ENCODE measurements around the gene DLGAP1. TPM values are rescaled to one million over a fixed set of nuclear protein-coding genes. Genes with fewer than 3 reads are reported as not detected.

DLGAP1 gene
- total and polyA plus RNA-seq, 2 of the 13 experiments (the other 11 are each of a cell fraction or from before 2014, with no cell fraction given), result 0.01 TPM; not detected in 1

DNA sequence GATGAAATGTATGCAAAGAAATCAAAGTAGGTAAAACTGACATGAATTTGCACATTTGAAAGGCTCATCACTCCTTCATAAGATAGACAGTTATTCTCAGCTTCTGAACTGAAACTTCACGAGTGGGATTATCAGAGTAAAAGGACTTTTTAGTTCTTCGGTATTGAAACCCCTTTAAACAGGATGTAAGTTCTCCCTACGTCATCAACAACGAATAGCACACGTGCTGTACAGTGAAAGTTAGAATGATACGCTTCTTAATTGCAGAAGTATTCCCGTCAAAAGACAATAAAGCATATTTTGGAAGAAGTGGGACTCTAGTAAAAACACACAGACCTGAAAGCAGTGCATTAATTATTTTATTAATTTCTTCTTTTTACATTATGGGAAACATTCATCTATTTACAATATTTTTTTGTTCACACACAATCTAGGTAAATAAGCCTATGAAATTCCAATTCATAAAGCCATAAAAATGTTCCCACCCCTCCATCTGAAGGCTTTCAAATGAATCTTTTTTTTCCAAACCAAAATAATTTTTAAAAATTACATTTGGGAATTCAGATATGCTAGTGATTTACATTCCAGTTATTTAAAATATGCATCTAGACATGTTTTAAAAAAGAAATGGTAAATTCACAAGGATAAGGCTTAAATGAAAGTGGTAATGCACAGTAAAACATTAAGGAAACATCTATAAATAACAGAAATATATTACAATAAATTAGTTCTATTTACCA lies 959.2 kb downstream of the DLGAP1 start:
- Histone ChIP-seq H3K4me1 (ENCODE audit: insufficient read depth, low read length) (peaks cover 24% of the 10 kb centered on the region), H3K27ac (ENCODE audit: extremely low read length, insufficient read depth, low read length) (no peak overlapping the region), H3K4me2 (ENCODE audit: low read depth, low read length) (no peak overlapping the region), H3K4me3 (replicated peaks in 1 of 3; ENCODE audit: insufficient read depth in 1 of 3, low read depth in 2 of 3, low read length in 3 of 3) (no peak overlapping the region), H2AFZ (ENCODE audit: low read length) (no peak overlapping the region), H3K79me2 (ENCODE audit: insufficient read depth, low read length) (no peaks in the 10 kb centered on the region), H3K36me3 (replicated peaks in 1 of 2; ENCODE audit: control insufficient read depth in 1 of 2, insufficient read depth in 2 of 2, low read length in 2 of 2) (no peaks in the 10 kb centered on the region), H3K9me3 (ENCODE audit: low read length) (no peaks in the 10 kb centered on the region), H4K20me1 (ENCODE audit: insufficient read depth, low read length) (no peaks in the 10 kb centered on the region), H3K27me3 (ENCODE audit: control insufficient read depth in 1 of 2, insufficient read depth in 2 of 2, low read length in 2 of 2) (peaks cover 0 to 41% of the 10 kb centered on the region in 2 experiments; a peak in 4 of 5 replicates), H3K9ac (ENCODE audit: insufficient read depth, low read depth, low read length) (no peak overlapping the region)
- no peak for ATAC-seq
- in situ Hi-C loops (cut with HindIII; ENCODE audit: extremely low pct_ligation_motif_present, low pct_unique_long_range_greater_than_20kb), result loop anchor here (25.0 kb wide), 1 partner anchor 109 kb away; no protein-coding TSS in a partner anchor
- CTCF ChIA-PET (ENCODE audit: low intra/inter-chr PET ratio, low total read pairs), result no interaction called here
- BruUV-seq (replicated peaks), result no TSS peak
- no peak for FAIRE-seq
- POLR2A ChIA-PET, result no interaction called here
- no peak for DNase-seq (ENCODE audit: low spot score)
- no peak for TF ChIP-seq JDP2 (CRISPR knock-in tag; IDR thresholded peaks at IDR 0.05; ENCODE audit: borderline replicate concordance)
- peak; percentile 59 for TF ChIP-seq CREB1 (IDR thresholded peaks at IDR 0.05)
- TF ChIP-seq CREB1 (CRISPR knock-in tag; IDR thresholded peaks at IDR 0.05), result no peak
- WGBS (ENCODE audit: low lambda C conversion rate), result 40% methylated on average over 7 of the region's 7 CpGs
- intact Hi-C loops (cut with micrococcal nuclease; ENCODE audit: unreplicated experiment), result no loop called here

DNA sequence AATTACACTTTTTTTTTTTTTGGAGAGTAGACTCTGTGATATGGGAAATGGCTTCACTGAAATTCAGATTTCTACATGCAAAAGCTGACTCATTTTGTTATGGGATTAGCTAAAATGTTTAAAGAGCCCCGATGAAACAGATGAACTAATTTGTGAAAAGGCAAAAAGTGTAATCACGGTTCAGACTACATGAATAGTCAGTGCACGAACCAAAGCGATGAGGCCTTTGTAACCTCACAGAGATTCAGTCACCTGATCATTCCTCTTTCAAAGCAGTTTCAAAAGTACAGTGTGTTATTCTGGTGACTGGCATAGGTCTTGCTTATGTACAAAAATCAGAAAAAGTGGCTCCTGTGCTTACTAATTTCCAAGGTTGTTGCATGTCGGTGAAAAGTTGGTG lies 960.5 kb downstream of the DLGAP1 start:
- no peak for FAIRE-seq

More for the DNA sequence above, 960.5 kb downstream of the DLGAP1 start:
- ATAC-seq, result no peak
- TF ChIP-seq ZSCAN21 (CRISPR knock-in tag; IDR thresholded peaks at IDR 0.05; ENCODE audit: borderline replicate concordance) (no peak), NONO (IDR thresholded peaks at IDR 0.05) (no peak), NONO (CRISPR knock-in tag; conservative IDR thresholded peaks at IDR 0.05) (no peak)
- Histone ChIP-seq H3K9ac (ENCODE audit: insufficient read depth, low read depth, low read length) (no peak overlapping the region), H3K27me3 (ENCODE audit: control insufficient read depth in 1 of 2, insufficient read depth in 2 of 2, low read length in 2 of 2) (peaks cover 0 to 31% of the 10 kb centered on the region in 2 experiments; a peak in 4 of 5 replicates), H3K79me2 (ENCODE audit: insufficient read depth, low read length) (no peaks in the 10 kb centered on the region), H3K36me3 (replicated peaks in 1 of 2; ENCODE audit: control insufficient read depth in 1 of 2, insufficient read depth in 2 of 2, low read length in 2 of 2) (no peaks in the 10 kb centered on the region), H3K9me3 (ENCODE audit: low read length) (no peaks in the 10 kb centered on the region), H2AFZ (ENCODE audit: low read length) (no peak overlapping the region), H3K4me2 (ENCODE audit: low read depth, low read length) (no peak overlapping the region), H3K4me1 (ENCODE audit: insufficient read depth, low read length) (peaks cover 15% of the 10 kb centered on the region), H3K4me3 (replicated peaks in 1 of 3; ENCODE audit: insufficient read depth in 1 of 3, low read depth in 2 of 3, low read length in 3 of 3) (no peak overlapping the region), H3K27ac (ENCODE audit: extremely low read length, insufficient read depth, low read length) (no peak overlapping the region), H4K20me1 (ENCODE audit: insufficient read depth, low read length) (no peaks in the 10 kb centered on the region)
- intact Hi-C loops (cut with micrococcal nuclease; ENCODE audit: unreplicated experiment) (no loop called here), in situ Hi-C loops (cut with HindIII; ENCODE audit: extremely low pct_ligation_motif_present, low pct_unique_long_range_greater_than_20kb) (loop anchor here (25.0 kb wide), 1 partner anchor 107 kb away; no protein-coding TSS in a partner anchor)
- ChIA-PET POLR2A (no interaction called here), CTCF (ENCODE audit: low intra/inter-chr PET ratio, low total read pairs) (no interaction called here)
- WGBS (ENCODE audit: low lambda C conversion rate), result 68% methylated on average over 5 of the region's 5 CpGs
- DNase-seq (ENCODE audit: low spot score), result no peak
- no TSS peak for BruUV-seq (replicated peaks)

All from HepG2 (cell line).